GM12873 (cell line): ENCODE results near the gene BST1.

Experiments
- TF ChIP-seq, protein P1 (sequence below): IDR thresholded peaks from 2 replicates; pipeline ENCODE4 v1.5.1; 2012; ENCODE audit warnings: low read depth, mild to moderate bottlenecking, moderate library complexity, low read length, control low read depth; ENCODE audit not compliant: insufficient read depth; ENCODE audit errors: missing control alignments

BST1 gene

DNA sequence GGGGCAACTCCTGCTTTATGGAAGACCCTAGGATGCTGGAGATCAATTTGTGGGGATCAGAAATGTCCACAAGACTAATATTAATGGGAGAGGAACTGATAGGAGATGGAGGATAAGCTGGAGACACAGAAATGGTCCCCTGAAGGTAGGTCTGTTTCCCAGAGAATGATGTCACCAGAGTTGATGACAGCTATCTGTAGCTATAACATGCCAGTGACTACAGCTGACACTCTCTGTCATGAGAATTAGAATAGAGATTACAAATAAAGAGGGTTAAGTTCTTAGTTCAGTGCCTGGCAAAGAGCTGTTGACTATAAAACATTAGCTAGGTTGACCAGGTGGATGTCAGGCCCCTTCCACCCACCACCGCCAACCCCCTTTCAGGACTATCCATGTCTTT is 9.3 kb downstream of the BST1 start:
- TF ChIP-seq, protein P1, sequence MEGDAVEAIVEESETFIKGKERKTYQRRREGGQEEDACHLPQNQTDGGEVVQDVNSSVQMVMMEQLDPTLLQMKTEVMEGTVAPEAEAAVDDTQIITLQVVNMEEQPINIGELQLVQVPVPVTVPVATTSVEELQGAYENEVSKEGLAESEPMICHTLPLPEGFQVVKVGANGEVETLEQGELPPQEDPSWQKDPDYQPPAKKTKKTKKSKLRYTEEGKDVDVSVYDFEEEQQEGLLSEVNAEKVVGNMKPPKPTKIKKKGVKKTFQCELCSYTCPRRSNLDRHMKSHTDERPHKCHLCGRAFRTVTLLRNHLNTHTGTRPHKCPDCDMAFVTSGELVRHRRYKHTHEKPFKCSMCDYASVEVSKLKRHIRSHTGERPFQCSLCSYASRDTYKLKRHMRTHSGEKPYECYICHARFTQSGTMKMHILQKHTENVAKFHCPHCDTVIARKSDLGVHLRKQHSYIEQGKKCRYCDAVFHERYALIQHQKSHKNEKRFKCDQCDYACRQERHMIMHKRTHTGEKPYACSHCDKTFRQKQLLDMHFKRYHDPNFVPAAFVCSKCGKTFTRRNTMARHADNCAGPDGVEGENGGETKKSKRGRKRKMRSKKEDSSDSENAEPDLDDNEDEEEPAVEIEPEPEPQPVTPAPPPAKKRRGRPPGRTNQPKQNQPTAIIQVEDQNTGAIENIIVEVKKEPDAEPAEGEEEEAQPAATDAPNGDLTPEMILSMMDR, result no peak

DNA sequence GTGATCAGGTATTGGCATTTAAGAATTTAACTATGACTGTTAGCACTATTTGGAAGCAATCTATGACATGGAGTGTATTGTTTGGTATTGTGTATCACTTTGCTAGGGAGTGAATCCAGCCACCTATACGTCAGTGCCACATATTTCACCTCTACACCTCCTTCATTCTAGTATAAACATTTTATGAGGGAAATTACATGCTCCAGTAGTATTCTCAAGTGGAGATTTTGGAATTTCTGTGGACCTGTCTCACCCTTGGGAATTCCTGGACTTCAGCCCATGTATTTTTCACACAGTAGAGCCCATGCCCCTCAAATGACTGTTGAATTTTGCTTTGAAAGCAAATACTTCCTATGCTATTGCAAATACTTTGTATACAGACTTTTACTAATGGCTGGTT is 11.3 kb downstream of the BST1 start:
- TF ChIP-seq, protein P1, result no peak

GRCh38 chr4:15714646-15715435 is 12.0 kb downstream of the BST1 start:
- TF ChIP-seq, protein P1, result no peak

DNA sequence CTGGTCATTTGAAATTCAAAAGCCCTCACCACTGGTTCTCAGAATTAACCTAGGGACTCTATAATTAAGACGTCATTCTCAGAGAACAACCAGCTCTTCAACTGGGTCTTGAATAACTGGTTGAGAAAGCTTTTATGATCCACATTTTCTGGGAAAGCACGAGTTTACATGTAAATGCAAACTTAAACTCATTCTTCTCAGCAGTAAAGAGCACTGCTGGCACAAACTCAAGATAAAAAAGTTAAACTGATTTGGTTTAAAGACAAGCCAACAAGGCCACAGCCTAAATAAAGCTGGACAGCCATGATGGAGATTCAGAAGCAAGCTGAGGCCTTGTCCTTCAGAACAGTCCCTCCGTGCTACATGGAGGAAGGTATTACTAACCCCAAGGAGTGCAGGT is 13.2 kb downstream of the BST1 start:
- TF ChIP-seq, protein P1, result no peak

DNA sequence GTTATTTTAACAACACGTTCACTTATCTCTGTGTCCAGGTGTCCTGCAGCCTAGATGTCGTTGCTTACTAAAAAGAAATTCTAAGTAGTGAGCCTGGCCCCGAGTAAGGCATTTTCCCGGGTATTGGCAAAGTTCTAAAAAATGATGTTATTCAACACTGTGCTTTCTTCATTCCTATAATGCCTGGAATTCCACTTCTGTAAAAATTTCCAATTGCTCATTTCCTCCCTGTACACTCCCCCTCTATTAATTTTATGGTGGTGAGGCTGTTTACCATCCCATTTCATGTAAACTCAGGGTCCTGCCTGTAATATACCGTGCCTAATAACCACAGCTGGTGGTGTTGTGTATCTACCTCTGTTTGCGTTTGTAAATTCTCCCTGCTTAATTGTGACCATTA is 14.2 kb downstream of the BST1 start:
- TF ChIP-seq, protein P1, result no peak

- TF ChIP-seq, protein P1, result no peak
Measured at GRCh38 chr4:15717657-15718416, 15.0 kb downstream of the BST1 start.

DNA sequence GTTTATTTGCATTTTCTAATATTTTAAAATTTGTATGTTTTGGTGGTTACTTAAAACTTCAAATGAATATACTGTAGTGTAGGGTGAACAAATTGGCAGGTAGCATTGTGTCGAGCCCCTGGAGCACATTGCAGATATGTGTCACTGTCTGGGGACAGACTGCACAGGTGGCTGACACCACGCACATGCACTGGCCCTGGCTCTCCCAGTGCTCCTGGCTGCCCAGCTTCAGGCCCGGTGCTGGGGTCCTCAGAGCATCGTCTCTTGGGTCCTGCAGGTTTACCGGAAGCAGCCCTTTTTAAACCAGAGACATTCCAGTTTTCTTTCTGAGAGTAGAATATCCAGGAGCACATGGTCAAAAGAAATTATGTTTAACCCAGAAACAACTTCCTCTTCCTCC is 15.6 kb downstream of the BST1 start:
- TF ChIP-seq, protein P1, result no peak
